CD4-positive, alpha-beta T cell treated with Interleukin-6 for 4 hours (primary cell): ENCODE data around the gene CRADD.
"Not testable (repeated sequence)": the region's sequence is repeated elsewhere in the genome, so short reads cannot be mapped to it uniquely, and the experiment has no call there.

Experiments
- DNase-seq: peaks from one replicate; pipeline ENCODE4 v3.0.0-alpha.2; 2020; ENCODE audit warnings: mixed read lengths

CRADD gene

GRCh38 chr12:93762059-93762719 is 85.0 kb downstream of the CRADD start:
- DNase-seq: no peak

GRCh38 chr12:93762912-93763553 is 85.9 kb downstream of the CRADD start:
- DNase-seq: no peak

- no peak for DNase-seq
Observed at GRCh38 chr12:93763746-93764147, 86.6 kb downstream of the CRADD start.

GRCh38 chr12:93766371-93766770 is 89.2 kb downstream of the CRADD start:
- DNase-seq: no peak

GRCh38 chr12:93766796-93767523 is 89.8 kb downstream of the CRADD start:
- DNase-seq: peak; percentile 46

GRCh38 chr12:93767524-93767863 is 90.3 kb downstream of the CRADD start:
- DNase-seq: no peak

GRCh38 chr12:93772003-93772700 is 95.0 kb downstream of the CRADD start:
- DNase-seq: no peak

GRCh38 chr12:93773122-93773871 is 96.1 kb downstream of the CRADD start:
- peak; percentile 9 for DNase-seq

GRCh38 chr12:93776581-93777018 is 99.4 kb downstream of the CRADD start:
- no peak for DNase-seq

- DNase-seq: no peak
Observed at GRCh38 chr12:93777254-93777653, 100.1 kb downstream of the CRADD start.

GRCh38 chr12:93778306-93778705 is 101.1 kb downstream of the CRADD start:
- DNase-seq: no peak

- DNase-seq: no peak
Observed at GRCh38 chr12:93778766-93779165, 101.6 kb downstream of the CRADD start.

- DNase-seq: no peak
Observed at GRCh38 chr12:93780101-93780641, 103.0 kb downstream of the CRADD start.

GRCh38 chr12:93780886-93781285 is 103.7 kb downstream of the CRADD start:
- DNase-seq: peak; percentile 22

GRCh38 chr12:93781961-93782360 is 104.8 kb downstream of the CRADD start:
- not testable (repeated sequence) for DNase-seq

- DNase-seq: no peak
Observed at GRCh38 chr12:93782853-93783252, 105.7 kb downstream of the CRADD start.

GRCh38 chr12:93783832-93784231 is 106.7 kb downstream of the CRADD start:
- peak; percentile 59 for DNase-seq

GRCh38 chr12:93784339-93785086 is 107.3 kb downstream of the CRADD start:
- DNase-seq: peak; percentile 28

GRCh38 chr12:93785249-93786010 is 108.3 kb downstream of the CRADD start:
- peak; percentile 45 for DNase-seq

- no peak for DNase-seq
Observed at GRCh38 chr12:93786656-93787397, 109.7 kb downstream of the CRADD start.
